K562 (cell line): ENCODE data around the gene PCNX2. TPM values are rescaled to one million over a fixed set of nuclear protein-coding genes. Genes with fewer than 3 reads are reported as not detected.

Experiments
- ATAC-seq: fragments of 200-7000 bp; cut with Tn5 transposase; 3 replicates; pipeline ENCODE4 v1.9.1; 2020; ENCODE audit warnings: moderate library complexity
- BruUV-seq: library from RNA; stranded (reverse); fragments of 400-500 nt; replicated peaks from 2 replicates; lab custom pipeline; 2021; lab: Mats Ljungman, UMichigan
- CTCF ChIA-PET: fragments of 300-600 bp; formaldehyde crosslinking; extraction: SDS; loops from one replicate; lab custom pipeline; 2021; ENCODE audit warnings: low intra/inter-chr PET ratio; lab: Yijun Ruan, JAX
- POLR2A ChIA-PET: fragments of 300-600, 350-650 bp; sonication (Branson Sonifier 250); formaldehyde crosslinking; extraction: SDS; loops from one replicate; lab custom pipeline; 2021; ENCODE audit warnings: antibody characterized with exemption, inconsistent platforms; lab: Yijun Ruan, JAX
- DNase-seq, 4 experiments: peaks; one replicate each; pipeline versions ENCODE4 v3.0.0 to v3.0.0-alpha.2; 2011 to 2018; ENCODE audit warnings: low spot score in 3 of 4, mixed read lengths in 3 of 4; ENCODE audit errors: extremely low read depth in 1 of 4
- FAIRE-seq: peaks from 2 replicates; lab custom pipeline; 2011; peaks lifted over from hg19 to GRCh38; lab: Jason Lieb, UNC
- H2AFZ ChIP-seq: 2 replicates; pipeline ENCODE4 v1.6.0; 2011; ENCODE audit warnings: low read depth, low read length, control low read depth, inconsistent platforms
- H3K27ac ChIP-seq: fragments of 200-600 bp; 3 replicates; pipeline ENCODE4 v1.8.0; 2011; ENCODE audit warnings: low read depth, mild to moderate bottlenecking, control low read depth, inconsistent platforms, low read length, moderate library complexity, mixed read lengths; ENCODE audit errors: extremely low read depth
- H3K27me3 ChIP-seq, 2 experiments: fragments of 300-600 bp in 1 of 2; 2 replicates in 1 of 2; 3 replicates in 1 of 2; pipeline versions ENCODE4 v1.6.0 to v1.8.0; 2011; ENCODE audit warnings: inconsistent platforms in 2 of 2, low read length in 2 of 2, mild to moderate bottlenecking in 1 of 2, mixed read lengths in 1 of 2, moderate library complexity in 1 of 2; ENCODE audit not compliant: control insufficient read depth in 2 of 2, insufficient read depth in 2 of 2
- H3K36me3 ChIP-seq: fragments of 300-600 bp; 3 replicates; pipeline ENCODE4 v1.8.0; 2011; ENCODE audit warnings: mild to moderate bottlenecking, low read length, inconsistent platforms; ENCODE audit not compliant: control insufficient read depth, insufficient read depth
- H3K4me1 ChIP-seq, 2 experiments: fragments of 200-600 bp in 1 of 2; replicated peaks in 1 of 2; 2 replicates in 1 of 2; 3 replicates in 1 of 2; pipeline versions ENCODE4 v1.5.1 to v1.8.0; 2011; ENCODE audit warnings: inconsistent platforms in 2 of 2, low read length in 2 of 2, mild to moderate bottlenecking in 1 of 2, mixed read lengths in 1 of 2, moderate library complexity in 1 of 2; ENCODE audit not compliant: control insufficient read depth in 2 of 2, insufficient read depth in 2 of 2
- H3K4me2 ChIP-seq: 2 replicates; pipeline ENCODE4 v1.6.1; 2011; ENCODE audit warnings: low read length, control low read depth, inconsistent platforms, mixed read lengths; ENCODE audit not compliant: insufficient read depth
- H3K4me3 ChIP-seq: fragments of 200-600 bp; sonication (generic), shearing (Covaris generic); 2 replicates; pipeline ENCODE4 v1.5.1; 2016; ENCODE audit warnings: control low read depth, inconsistent platforms
- H3K79me2 ChIP-seq: fragments of 200-600 bp; 3 replicates; pipeline ENCODE4 v1.8.0; 2011; ENCODE audit warnings: low read length, inconsistent platforms; ENCODE audit not compliant: control insufficient read depth, insufficient read depth
- H3K9ac ChIP-seq, 2 experiments: 2 replicates each; pipeline versions ENCODE4 v1.6.0 to v1.6.1; 2011; ENCODE audit warnings: low read depth in 2 of 2, low read length in 2 of 2, control low read depth in 1 of 2, inconsistent platforms in 1 of 2, mild to moderate bottlenecking in 1 of 2, mixed read lengths in 1 of 2; ENCODE audit not compliant: insufficient read depth in 1 of 2
- H3K9me1 ChIP-seq: one replicate; pipeline ENCODE4 v1.6.0; 2011; ENCODE audit warnings: inconsistent platforms, mild to moderate bottlenecking, low read length, moderate library complexity; ENCODE audit not compliant: control insufficient read depth, insufficient read depth
- H3K9me3 ChIP-seq: replicated peaks from 2 replicates; pipeline ENCODE4 v1.5.1; 2011; ENCODE audit warnings: low read depth, low read length, inconsistent platforms; ENCODE audit not compliant: control insufficient read depth, insufficient read depth
- H4K20me1 ChIP-seq: replicated peaks from 2 replicates; pipeline ENCODE4 v1.6.1; 2011; ENCODE audit warnings: low read length, inconsistent platforms, mixed read lengths; ENCODE audit not compliant: control insufficient read depth, insufficient read depth
- EHMT2 ChIP-seq: fragments of 450-650 bp; IDR thresholded peaks from 2 replicates; pipeline ENCODE4 v1.6.1; 2018; ENCODE audit warnings: antibody characterized with exemption
- LCOR ChIP-seq: sonication (generic); formaldehyde crosslinking; IDR thresholded peaks from 2 replicates; pipeline ENCODE4 v1.8.0; 2022; ENCODE audit warnings: mild to moderate bottlenecking, missing genetic modification reagents
- MTA1 ChIP-seq: fragments of 450-650 bp; IDR thresholded peaks from 2 replicates; pipeline ENCODE4 v1.6.1; 2017; ENCODE audit warnings: borderline replicate concordance
- RAD21 ChIP-seq, 2 experiments: fragments of 250-450 bp in 1 of 2; fragments of 450-650 bp in 1 of 2; sonication (Bioruptor Pico) in 1 of 2; formaldehyde crosslinking in 1 of 2; IDR thresholded peaks in 1 of 2; conservative IDR thresholded peaks in 1 of 2; 2 replicates each; pipeline versions ENCODE4 v1.4.0 to v1.8.0; 2020 to 2022; ENCODE audit warnings: mild to moderate bottlenecking in 2 of 2, moderate library complexity in 1 of 2
- RBM22 ChIP-seq: fragments of 200-400 bp; formaldehyde crosslinking; IDR thresholded peaks from 2 replicates; pipeline ENCODE4 v1.6.1; 2018; ENCODE audit warnings: low read length, low read depth; ENCODE audit not compliant: poor library complexity, severe bottlenecking
- SRSF9 ChIP-seq: fragments of 200-400 bp; formaldehyde crosslinking; IDR thresholded peaks from 2 replicates; pipeline ENCODE4 v1.6.1; 2017; ENCODE audit warnings: low read depth, low read length, borderline replicate concordance
- USF2 ChIP-seq: sonication (generic); formaldehyde crosslinking; IDR thresholded peaks from 2 replicates; pipeline ENCODE4 v1.5.0; 2020; ENCODE audit warnings: missing genetic modification reagents
- ZEB2 ChIP-seq: fragments of 450-650 bp; IDR thresholded peaks from 2 replicates; pipeline ENCODE4 v1.6.1; 2016
- ZNF23 ChIP-seq: fragments of 250-450 bp; sonication (Bioruptor Pico); IDR thresholded peaks from 2 replicates; pipeline ENCODE4 v1.4.0; 2020; ENCODE audit warnings: mild to moderate bottlenecking
- ZNF431 ChIP-seq: sonication (generic); formaldehyde crosslinking; IDR thresholded peaks from 2 replicates; pipeline ENCODE4 v1.8.0; 2022; ENCODE audit warnings: mild to moderate bottlenecking, missing genetic modification reagents
- ZNF518B ChIP-seq: fragments of 250-450 bp; sonication (Bioruptor Pico); IDR thresholded peaks from 2 replicates; pipeline ENCODE4 v1.5.0; 2021; ENCODE audit warnings: mild to moderate bottlenecking, moderate library complexity
- WGBS: fragments of 100-300 bp; shearing (Covaris generic); methylation state at CpG from one replicate; pipeline ENCODE4 v1.1.6; 2016; ENCODE audit warnings: low coverage, mixed read lengths; ENCODE audit not compliant: insufficient coverage; ENCODE audit errors: missing lambda C conversion rate; 5-methylcytosine and 5-hydroxymethylcytosine counted together
- in situ Hi-C: fragments of 300-500 bp; cut with MboI; formaldehyde crosslinking; loops from 4 replicates; pipeline ENCODE4 v1.15.0; 2018; ENCODE audit warnings: inconsistent platforms, mixed read lengths
- intact Hi-C: fragments of 100-400 bp; cut with micrococcal nuclease; formaldehyde crosslinking; loops from 2 replicates; pipeline ENCODE4 v1.14.2; 2022
- polyA plus RNA-seq, 8 experiments: library from polyadenylated mRNA; depleted of rRNA in 4 of 8; stranded (reverse) in 5 of 8; unstranded in 3 of 8; fragments of >200 nt; fragmentation: Nextera tagmentation in 2 of 8; fragmentation: Illumina TruSeq in 1 of 8; extraction: Ambion mirVana in 2 of 8; extraction: Trizol in 1 of 8; gene quantifications; 2 replicates each; pipeline versions ENCODE4 v1.2.1 to v1.2.3, GENCODE V29; 2011 to 2014; ENCODE audit warnings: inconsistent platforms in 1 of 8, missing spikeins in 1 of 8
- total RNA-seq, 7 experiments: library from RNA; depleted of rRNA in 6 of 7; stranded (reverse); fragments of >200 nt in 6 of 7; fragmentation: Illumina TruSeq in 2 of 7; extraction: Trizol in 2 of 7; gene quantifications; 2 replicates each; pipeline versions ENCODE4 v1.2.1 to v1.2.3, GENCODE V29; 2011 to 2021; ENCODE audit warnings: low replicate concordance in 1 of 7
- TF ChIP-seq, protein P1 (sequence below): IDR thresholded peaks from 3 replicates; pipeline ENCODE4 v1.6.1; 2011; ENCODE audit warnings: borderline replicate concordance, mild to moderate bottlenecking; ENCODE audit not compliant: insufficient read length, insufficient read depth
- TF ChIP-seq, protein P2 (sequence below): sonication (generic); formaldehyde crosslinking; IDR thresholded peaks from 2 replicates; pipeline ENCODE4 v1.8.0; 2022; ENCODE audit warnings: missing genetic modification reagents, mild to moderate bottlenecking, moderate library complexity, borderline replicate concordance

The PCNX2 gene
- total and polyA plus RNA-seq, 9 of the 15 experiments (the other 6 are each of a cell fraction or from before 2014, with no cell fraction given): 0.07 to 0.33 TPM; not detected in 7

DNA sequence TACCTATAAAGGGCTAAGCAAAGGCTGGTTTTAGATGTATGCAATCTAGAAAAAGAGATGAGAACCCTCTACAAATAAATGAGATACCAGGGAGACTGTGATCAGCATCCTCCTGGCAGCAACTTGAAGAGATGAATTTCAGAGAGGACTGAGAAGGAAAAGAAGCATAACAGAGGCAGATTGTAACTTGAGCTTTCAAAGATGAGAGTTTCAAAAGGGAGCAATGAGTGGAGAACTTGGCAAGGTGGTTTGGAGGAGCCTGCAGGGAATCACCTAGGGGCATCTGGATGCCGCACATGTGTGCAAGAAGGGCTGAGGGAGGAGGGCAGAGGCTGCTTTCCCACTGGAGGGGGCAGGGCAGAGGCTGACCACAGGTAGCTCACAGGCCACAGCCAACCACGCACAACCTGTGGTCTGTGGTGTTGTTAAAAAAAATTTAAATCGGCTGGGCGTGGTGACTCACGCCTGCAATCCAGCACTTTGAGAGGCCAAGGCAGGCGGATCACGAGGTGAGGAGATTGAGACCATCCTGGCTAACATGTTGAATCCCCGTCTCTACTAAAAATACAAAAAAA is 50.2 kb downstream of the PCNX2 start:
- Histone ChIP-seq H3K27ac (no peak overlapping the region), H3K27me3 (peaks cover 0 to 2% of the 10 kb centered on the region in 2 experiments; a peak in 1 of 5 replicates), H3K4me3 (no peak overlapping the region), H3K9me3 (no peaks in the 10 kb centered on the region), H3K9me1 (no peaks in the 10 kb centered on the region), H3K9ac (no peak overlapping the region), H3K4me2 (no peak overlapping the region), H4K20me1 (no peaks in the 10 kb centered on the region), H3K36me3 (no peaks in the 10 kb centered on the region), H2AFZ (no peak overlapping the region), H3K4me1 (no peaks in the 10 kb centered on the region), H3K79me2 (no peaks in the 10 kb centered on the region)
- DNase-seq: no peak
- no TSS peak for BruUV-seq
- POLR2A ChIA-PET: interaction anchor here (0.6 to 1.2 kb wide), 2 partner anchors 10 to 24 kb away, joined by 3 read pairs; no protein-coding TSS in a partner anchor
- in situ Hi-C loops: loop anchor here (25.0 kb wide), 2 partner anchors 608 to 1508 kb away; partner anchors contain the start of gene SIPA1L2
- 4% methylated on average over 7 of the region's 8 CpGs for WGBS
- CTCF ChIA-PET: no interaction called here
- TF ChIP-seq ZNF23: no peak
- TF ChIP-seq USF2 (CRISPR knock-in tag): no peak
- no peak for TF ChIP-seq RBM22
- TF ChIP-seq RAD21 (CRISPR knock-in tag; conservative IDR thresholded peaks at IDR 0.05 in 1 of 2, IDR thresholded peaks at IDR 0.05 in 1 of 2): no peak
- no peak for TF ChIP-seq MTA1
- TF ChIP-seq LCOR (CRISPR knock-in tag): no peak
- no peak for TF ChIP-seq SRSF9
- TF ChIP-seq, protein P1, sequence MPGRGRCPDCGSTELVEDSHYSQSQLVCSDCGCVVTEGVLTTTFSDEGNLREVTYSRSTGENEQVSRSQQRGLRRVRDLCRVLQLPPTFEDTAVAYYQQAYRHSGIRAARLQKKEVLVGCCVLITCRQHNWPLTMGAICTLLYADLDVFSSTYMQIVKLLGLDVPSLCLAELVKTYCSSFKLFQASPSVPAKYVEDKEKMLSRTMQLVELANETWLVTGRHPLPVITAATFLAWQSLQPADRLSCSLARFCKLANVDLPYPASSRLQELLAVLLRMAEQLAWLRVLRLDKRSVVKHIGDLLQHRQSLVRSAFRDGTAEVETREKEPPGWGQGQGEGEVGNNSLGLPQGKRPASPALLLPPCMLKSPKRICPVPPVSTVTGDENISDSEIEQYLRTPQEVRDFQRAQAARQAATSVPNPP: no peak
- TF ChIP-seq, protein P2, sequence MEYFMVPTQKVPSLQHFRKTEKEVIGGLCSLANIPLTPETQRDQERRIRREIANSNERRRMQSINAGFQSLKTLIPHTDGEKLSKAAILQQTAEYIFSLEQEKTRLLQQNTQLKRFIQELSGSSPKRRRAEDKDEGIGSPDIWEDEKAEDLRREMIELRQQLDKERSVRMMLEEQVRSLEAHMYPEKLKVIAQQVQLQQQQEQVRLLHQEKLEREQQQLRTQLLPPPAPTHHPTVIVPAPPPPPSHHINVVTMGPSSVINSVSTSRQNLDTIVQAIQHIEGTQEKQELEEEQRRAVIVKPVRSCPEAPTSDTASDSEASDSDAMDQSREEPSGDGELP (CRISPR knock-in tag): no peak
- no peak for TF ChIP-seq ZNF431 (CRISPR knock-in tag)
- TF ChIP-seq ZEB2: no peak
- TF ChIP-seq ZNF518B (CRISPR knock-in tag): no peak
- TF ChIP-seq EHMT2: no peak
- intact Hi-C loops: no loop called here
- no peak for ATAC-seq
- no peak for FAIRE-seq
